ENCODE measurements around the gene HSPBP1.
"Not testable (repeated sequence)": the region's sequence is repeated elsewhere in the genome, so short reads cannot be mapped to it uniquely, and the experiment has no call there.

The HSPBP1 gene

GRCh38 chr19:55231391-55232285, 48.3 kb downstream of the HSPBP1 start:
- DNase-seq = no peak

- DNase-seq = no peak
Measured at GRCh38 chr19:55230780-55231179, 49.1 kb downstream of the HSPBP1 start.

- DNase-seq = no peak
Measured at GRCh38 chr19:55230329-55230728, 49.6 kb downstream of the HSPBP1 start.

GRCh38 chr19:55229789-55230182, 50.1 kb downstream of the HSPBP1 start:
- DNase-seq = no peak

GRCh38 chr19:55229145-55229788, 50.6 kb downstream of the HSPBP1 start:
- DNase-seq = no peak

- DNase-seq = no peak
Measured at GRCh38 chr19:55228403-55229031, 51.4 kb downstream of the HSPBP1 start, which contains the start of gene TMEM86B. Gene TMEM86B (minus strand): TSS chr19:55228763. CDS start chr19:55228741, 22 bp downstream.

- no peak for DNase-seq
Measured at GRCh38 chr19:55228015-55228391, 51.9 kb downstream of the HSPBP1 start.

- DNase-seq = no peak
Measured at GRCh38 chr19:55227241-55228014, 52.5 kb downstream of the HSPBP1 start.

GRCh38 chr19:55226788-55227187, 53.1 kb downstream of the HSPBP1 start:
- no peak for DNase-seq

- no peak for DNase-seq
Measured at GRCh38 chr19:55226273-55226672, 53.6 kb downstream of the HSPBP1 start.

- no peak for DNase-seq
Measured at GRCh38 chr19:55225415-55225958, 54.4 kb downstream of the HSPBP1 start.

GRCh38 chr19:55224679-55225414, 55.1 kb downstream of the HSPBP1 start:
- DNase-seq = not testable (repeated sequence)

- DNase-seq = no peak
Measured at GRCh38 chr19:55224038-55224665, 55.8 kb downstream of the HSPBP1 start.

- DNase-seq = no peak
Measured at GRCh38 chr19:55223291-55224037, 56.4 kb downstream of the HSPBP1 start.

GRCh38 chr19:55220525-55220924, 59.4 kb downstream of the HSPBP1 start:
- no peak for DNase-seq

GRCh38 chr19:55216461-55217198, 63.3 kb downstream of the HSPBP1 start:
- peak; percentile 78 for DNase-seq

GRCh38 chr19:55213547-55213946, 66.4 kb downstream of the HSPBP1 start:
- DNase-seq = no peak

GRCh38 chr19:55212447-55212846, 67.5 kb downstream of the HSPBP1 start:
- DNase-seq = peak; percentile 74
